D721Med (cell line): ENCODE results near the gene THSD7B.
"Not testable (repeated sequence)": the region's sequence is repeated elsewhere in the genome, so short reads cannot be mapped to it uniquely, and the experiment has no call there.

Experiments
- DNase-seq: peaks from one replicate; pipeline ENCODE4 v3.0.0; 2011; ENCODE audit warnings: low spot score; ENCODE audit not compliant: insufficient read length
- FAIRE-seq: peaks from 2 replicates; lab custom pipeline; 2011; peaks lifted over from hg19 to GRCh38; lab: Jason Lieb, UNC
- TF ChIP-seq, protein P1 (sequence below): IDR thresholded peaks from 2 replicates; pipeline ENCODE4 v1.5.1; 2012; ENCODE audit warnings: mild to moderate bottlenecking, control low read depth; ENCODE audit not compliant: insufficient read depth; ENCODE audit errors: missing control alignments

The THSD7B gene

GRCh38 chr2:136962105-136962725, 196.9 kb downstream of the THSD7B start:
- TF ChIP-seq, protein P1, sequence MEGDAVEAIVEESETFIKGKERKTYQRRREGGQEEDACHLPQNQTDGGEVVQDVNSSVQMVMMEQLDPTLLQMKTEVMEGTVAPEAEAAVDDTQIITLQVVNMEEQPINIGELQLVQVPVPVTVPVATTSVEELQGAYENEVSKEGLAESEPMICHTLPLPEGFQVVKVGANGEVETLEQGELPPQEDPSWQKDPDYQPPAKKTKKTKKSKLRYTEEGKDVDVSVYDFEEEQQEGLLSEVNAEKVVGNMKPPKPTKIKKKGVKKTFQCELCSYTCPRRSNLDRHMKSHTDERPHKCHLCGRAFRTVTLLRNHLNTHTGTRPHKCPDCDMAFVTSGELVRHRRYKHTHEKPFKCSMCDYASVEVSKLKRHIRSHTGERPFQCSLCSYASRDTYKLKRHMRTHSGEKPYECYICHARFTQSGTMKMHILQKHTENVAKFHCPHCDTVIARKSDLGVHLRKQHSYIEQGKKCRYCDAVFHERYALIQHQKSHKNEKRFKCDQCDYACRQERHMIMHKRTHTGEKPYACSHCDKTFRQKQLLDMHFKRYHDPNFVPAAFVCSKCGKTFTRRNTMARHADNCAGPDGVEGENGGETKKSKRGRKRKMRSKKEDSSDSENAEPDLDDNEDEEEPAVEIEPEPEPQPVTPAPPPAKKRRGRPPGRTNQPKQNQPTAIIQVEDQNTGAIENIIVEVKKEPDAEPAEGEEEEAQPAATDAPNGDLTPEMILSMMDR = no peak
- DNase-seq (no peak), FAIRE-seq (no peak)

DNA sequence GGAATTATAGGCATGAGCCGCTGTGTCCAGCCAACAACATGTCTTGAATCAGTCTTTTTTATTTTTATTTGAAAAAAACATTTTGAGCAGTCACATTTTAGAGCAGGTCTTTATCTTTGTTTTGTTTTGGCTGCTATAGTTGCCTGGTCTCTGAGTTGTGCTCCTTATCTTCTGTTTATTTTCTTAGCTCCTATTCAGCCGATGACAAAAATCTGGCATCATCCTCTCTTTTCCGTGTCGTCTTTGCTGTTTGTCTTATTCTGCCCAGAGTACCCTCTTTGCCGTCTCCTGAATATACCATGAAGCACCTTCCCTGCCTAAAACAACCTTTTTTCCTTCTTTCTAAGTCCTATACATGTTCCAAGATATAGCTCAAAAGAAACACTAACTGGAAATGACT, 201.1 kb downstream of the THSD7B start:
- FAIRE-seq = no peak
- TF ChIP-seq, protein P1 = no peak
- DNase-seq = no peak

DNA sequence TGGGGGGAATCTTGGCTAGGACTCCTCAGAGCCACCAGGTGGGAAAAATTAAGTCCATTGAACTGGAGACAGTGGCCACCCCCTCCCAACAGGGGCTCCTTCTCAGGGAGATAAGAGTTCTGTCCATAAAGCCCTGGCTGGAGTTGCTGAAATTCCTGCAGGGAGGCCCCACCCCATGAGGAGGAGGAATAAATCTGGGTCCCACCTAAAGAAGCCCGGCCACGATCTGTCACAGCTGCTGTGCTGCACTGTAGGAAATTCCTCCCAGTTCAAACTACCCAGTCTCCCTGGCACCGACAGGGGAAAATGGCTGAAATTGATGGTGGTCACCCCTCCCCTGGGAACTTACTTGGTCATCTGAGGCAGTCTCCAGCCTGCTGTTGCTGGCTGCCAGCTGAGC, 215.0 kb downstream of the THSD7B start:
- no peak for DNase-seq
- no peak for FAIRE-seq
- TF ChIP-seq, protein P1 = no peak

- not testable (repeated sequence) for DNase-seq, FAIRE-seq
These were observed 216.3 kb downstream of the THSD7B start for GRCh38 chr2:136981689-136982088.

DNA sequence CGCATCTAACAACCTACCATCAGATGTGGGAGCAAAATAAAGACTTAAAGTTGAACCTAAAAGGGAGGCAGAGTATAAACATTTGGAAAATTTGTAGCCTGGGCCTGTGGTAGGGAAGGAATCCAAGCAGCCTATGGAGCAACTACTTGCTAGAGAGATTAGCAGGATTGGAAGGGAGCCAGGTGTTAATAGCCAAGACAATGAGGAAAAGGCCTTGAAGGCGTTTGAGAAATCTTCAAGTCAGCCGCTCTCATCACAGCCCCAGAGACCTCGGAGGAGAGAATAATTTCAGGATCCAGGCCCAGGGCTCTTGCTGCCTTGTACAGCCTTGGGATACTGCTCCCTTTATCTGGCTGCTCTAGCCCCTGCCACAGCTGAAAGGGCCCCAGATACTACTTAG, 219.7 kb downstream of the THSD7B start:
- TF ChIP-seq, protein P1 = no peak
- FAIRE-seq = no peak
- DNase-seq = no peak

DNA sequence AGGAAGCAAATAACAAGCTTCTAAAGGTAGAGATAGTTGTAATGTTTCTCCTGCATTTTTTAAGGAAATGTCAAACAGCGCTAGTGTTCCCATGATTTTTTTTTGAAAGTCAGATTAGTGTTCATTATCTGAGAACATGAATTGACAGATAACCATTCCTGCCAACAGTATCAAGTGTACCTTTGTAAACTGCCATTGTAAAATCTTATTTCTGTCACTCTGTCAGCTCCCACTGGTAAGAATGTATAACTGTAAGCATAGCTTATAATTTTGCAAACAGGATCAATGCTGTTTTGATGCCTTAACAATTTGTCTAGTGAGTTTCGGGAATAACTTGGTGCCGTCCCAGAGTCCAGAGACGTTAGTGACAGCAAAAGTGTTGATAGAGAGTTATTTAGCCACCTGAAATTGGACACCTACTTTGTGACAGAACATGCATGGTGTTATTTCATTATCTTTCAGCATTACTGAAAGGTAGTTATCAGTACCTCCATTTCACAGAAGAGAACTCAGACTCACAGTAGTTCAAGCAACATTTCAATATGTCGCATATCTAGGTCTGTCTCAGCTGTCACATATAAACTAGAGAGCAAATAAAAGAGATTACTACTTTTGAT, 221.4 kb downstream of the THSD7B start:
- no peak for FAIRE-seq
- DNase-seq = no peak
- TF ChIP-seq, protein P1 = no peak

GRCh38 chr2:136990316-136990715, 225.0 kb downstream of the THSD7B start:
- TF ChIP-seq, protein P1 = no peak
- DNase-seq (no peak), FAIRE-seq (no peak)
